Activated naive CD4-positive, alpha-beta T cell treated with anti-CD3 and anti-CD28 coated beads, Interleukin-2, amount 50 U/mL, for 72 hours (primary cell): ENCODE data around the gene TRPM7. TPM values are rescaled to one million over a fixed set of nuclear protein-coding genes. Genes with fewer than 3 reads are reported as not detected.
A peak's percentile ranks its signal among the peaks of the same experiment; 100 is the strongest.
"Not testable (repeated sequence)": the region's sequence is repeated elsewhere in the genome, so short reads cannot be mapped to it uniquely, and the experiment has no call there.

Source experiments
- ATAC-seq, 2 donors: fragments of 150-1000 bp; cut with Tn5 transposase; 2 replicates each; pipeline ENCODE4 v1.10.0; 2021; ENCODE audit warnings: mild to moderate bottlenecking in 2 of 2, moderate library complexity in 2 of 2
- DNase-seq, 2 donors: peaks; one replicate each; pipeline ENCODE4 v3.0.0; 2021 to 2022; ENCODE audit warnings: low spot score in 2 of 2
- H3K27ac Mint-ChIP-seq, 2 donors: one replicate each; pipeline ENCODE4 v1.8.0; 2022; ENCODE audit warnings: mild to moderate bottlenecking in 2 of 2, mixed read lengths in 2 of 2
- H3K36me3 Mint-ChIP-seq, 2 donors: one replicate each; pipeline ENCODE4 v1.8.0; 2022; ENCODE audit warnings: mixed read lengths in 2 of 2
- H3K9me3 Mint-ChIP-seq, 2 donors: one replicate each; pipeline ENCODE4 v1.8.0; 2022; ENCODE audit warnings: mixed read lengths in 2 of 2
- total RNA-seq, 2 donors: library from RNA; stranded (reverse); gene quantifications; one replicate each; pipeline ENCODE4 v1.2.3, GENCODE V29; 2022

The TRPM7 gene
- total RNA-seq = 10 to 100 TPM; 48.3 to 55.8 TPM

- Mint-ChIP-seq H3K36me3 (peaks cover 29 to 48% of the 10 kb centered on the region in 2 donors), H3K9me3 (no peaks in the 10 kb centered on the region), H3K27ac (peak within 1 kb of the TSS; percentile 98 to 99)
- ATAC-seq (peak; percentile 86 to 88), DNase-seq (peak; percentile 91 to 92)
These were observed at the start of gene TRPM7 for GRCh38 chr15:50686469-50687301. Gene TRPM7 (minus strand): TSS chr15:50686797. CDS start chr15:50686533, 264 bp downstream.

GRCh38 chr15:50735156-50735555 lies 48.6 kb upstream of the TRPM7 start:
- ATAC-seq (no peak), DNase-seq (no peak)
- Mint-ChIP-seq H3K36me3 (peaks cover 7 to 8% of the 10 kb centered on the region in 2 donors), H3K9me3 (no peaks in the 10 kb centered on the region), H3K27ac (no peak overlapping the region)

- H3K9me3 Mint-ChIP-seq = no peaks in the 10 kb centered on the region
- no peak for DNase-seq
- ATAC-seq = no peak
- no peaks in the 10 kb centered on the region for H3K36me3 Mint-ChIP-seq
- no peak overlapping the region for H3K27ac Mint-ChIP-seq
These were observed 39.7 kb upstream of the TRPM7 start for GRCh38 chr15:50726315-50726714.

- Mint-ChIP-seq H3K36me3 (peaks cover 0 to 4% of the 10 kb centered on the region in 2 donors), H3K9me3 (no peaks in the 10 kb centered on the region), H3K27ac (no peak overlapping the region)
- no peak for ATAC-seq
- no peak for DNase-seq
These were observed 32.1 kb upstream of the TRPM7 start for GRCh38 chr15:50718700-50719125.

GRCh38 chr15:50712018-50712417 lies 25.4 kb upstream of the TRPM7 start:
- ATAC-seq = no peak
- no peaks in the 10 kb centered on the region for H3K36me3 Mint-ChIP-seq
- H3K27ac Mint-ChIP-seq = no peak overlapping the region
- no peak for DNase-seq
- H3K9me3 Mint-ChIP-seq = no peaks in the 10 kb centered on the region

GRCh38 chr15:50710585-50710984 lies 24.0 kb upstream of the TRPM7 start:
- Mint-ChIP-seq H3K9me3 (no peaks in the 10 kb centered on the region), H3K27ac (no peak overlapping the region), H3K36me3 (no peaks in the 10 kb centered on the region)
- DNase-seq = no peak
- ATAC-seq = no peak

GRCh38 chr15:50707878-50708427 lies 21.4 kb upstream of the TRPM7 start:
- DNase-seq (no peak), ATAC-seq (no peak)
- Mint-ChIP-seq H3K27ac (no peak overlapping the region), H3K9me3 (no peaks in the 10 kb centered on the region), H3K36me3 (no peaks in the 10 kb centered on the region)

GRCh38 chr15:50702762-50703334 lies 16.3 kb upstream of the TRPM7 start:
- Mint-ChIP-seq H3K9me3 (no peaks in the 10 kb centered on the region), H3K36me3 (no peaks in the 10 kb centered on the region), H3K27ac (no peak overlapping the region)
- ATAC-seq (no peak), DNase-seq (no peak)

GRCh38 chr15:50698101-50698500 lies 11.5 kb upstream of the TRPM7 start:
- no peak for ATAC-seq
- Mint-ChIP-seq H3K27ac (no peak overlapping the region), H3K36me3 (no peaks in the 10 kb centered on the region), H3K9me3 (no peaks in the 10 kb centered on the region)
- no peak for DNase-seq

- Mint-ChIP-seq H3K9me3 (no peaks in the 10 kb centered on the region), H3K27ac (no peak overlapping the region), H3K36me3 (no peaks in the 10 kb centered on the region)
- ATAC-seq (no peak), DNase-seq (no peak)
These were observed 10.7 kb upstream of the TRPM7 start for GRCh38 chr15:50697109-50697797.

GRCh38 chr15:50694634-50695165 lies 8.1 kb upstream of the TRPM7 start:
- peak in 1 of 2 donors; percentile 22 for ATAC-seq
- not testable (repeated sequence) for DNase-seq, H3K9me3 Mint-ChIP-seq, H3K27ac Mint-ChIP-seq, H3K36me3 Mint-ChIP-seq

- H3K27ac Mint-ChIP-seq = peak overlapping the region; percentile 91 to 99
- peaks cover 29 to 46% of the 10 kb centered on the region in 2 donors for H3K36me3 Mint-ChIP-seq
- no peak for DNase-seq
- H3K9me3 Mint-ChIP-seq = no peaks in the 10 kb centered on the region
- no peak for ATAC-seq
These were observed 805 bp upstream of the TRPM7 start for GRCh38 chr15:50687302-50687902.

- DNase-seq (peak; percentile 74 to 83), ATAC-seq (peak; percentile 69 to 80)
- peak overlapping the region; percentile 98 to 99 for H3K27ac Mint-ChIP-seq
- peaks cover 29 to 55% of the 10 kb centered on the region in 2 donors for H3K36me3 Mint-ChIP-seq
- no peaks in the 10 kb centered on the region for H3K9me3 Mint-ChIP-seq
These were observed 575 bp downstream of the TRPM7 start for GRCh38 chr15:50685976-50686468.

- H3K27ac Mint-ChIP-seq = peak overlapping the region; percentile 98 to 99
- no peak for DNase-seq
- ATAC-seq = no peak
- peaks cover 29 to 57% of the 10 kb centered on the region in 2 donors for H3K36me3 Mint-ChIP-seq
- H3K9me3 Mint-ChIP-seq = no peaks in the 10 kb centered on the region
These were observed 1.2 kb downstream of the TRPM7 start for GRCh38 chr15:50685191-50685975.

GRCh38 chr15:50681467-50681866 lies 5.1 kb downstream of the TRPM7 start:
- ATAC-seq (no peak), DNase-seq (no peak)
- H3K27ac Mint-ChIP-seq = peak overlapping the region in 1 of 2 donors; percentile 82

More at GRCh38 chr15:50681467-50681866, 5.1 kb downstream of the TRPM7 start:
- Mint-ChIP-seq H3K36me3 (peaks cover 12 to 48% of the 10 kb centered on the region in 2 donors), H3K9me3 (no peaks in the 10 kb centered on the region)
